CD4-positive, alpha-beta T cell treated with Interleukin-4 for 4 hours (primary cell): ENCODE results near the gene P2RY2.
"Not testable (repeated sequence)": the region's sequence is repeated elsewhere in the genome, so short reads cannot be mapped to it uniquely, and the experiment has no call there.

Experiments
- DNase-seq: peaks from one replicate; pipeline ENCODE4 v3.0.0-alpha.2; 2020

The P2RY2 gene

GRCh38 chr11:73189315-73189714 lies 28.8 kb upstream of the P2RY2 start:
- peak; percentile 15 for DNase-seq

- no peak for DNase-seq
Measured at GRCh38 chr11:73189723-73190556, 28.1 kb upstream of the P2RY2 start.

- DNase-seq, result no peak
Measured at GRCh38 chr11:73190557-73190885, 27.6 kb upstream of the P2RY2 start.

GRCh38 chr11:73191151-73191550 lies 26.9 kb upstream of the P2RY2 start:
- DNase-seq, result no peak

GRCh38 chr11:73192272-73192671 lies 25.8 kb upstream of the P2RY2 start:
- DNase-seq, result no peak

GRCh38 chr11:73193251-73194033 lies 24.6 kb upstream of the P2RY2 start:
- no peak for DNase-seq

GRCh38 chr11:73194034-73194507 lies 24.0 kb upstream of the P2RY2 start:
- no peak for DNase-seq

- DNase-seq, result no peak
Measured at GRCh38 chr11:73194593-73194992, 23.5 kb upstream of the P2RY2 start.

- no peak for DNase-seq
Measured at GRCh38 chr11:73195191-73196007, 22.7 kb upstream of the P2RY2 start.

- DNase-seq, result no peak
Measured at GRCh38 chr11:73196576-73196975, 21.5 kb upstream of the P2RY2 start.

GRCh38 chr11:73197348-73197747 lies 20.7 kb upstream of the P2RY2 start:
- DNase-seq, result no peak

GRCh38 chr11:73197787-73198186 lies 20.3 kb upstream of the P2RY2 start:
- not testable (repeated sequence) for DNase-seq

GRCh38 chr11:73198677-73199076 lies 19.4 kb upstream of the P2RY2 start:
- DNase-seq, result no peak

- DNase-seq, result no peak
Measured at GRCh38 chr11:73199446-73199845, 18.6 kb upstream of the P2RY2 start.

GRCh38 chr11:73200256-73200655 lies 17.8 kb upstream of the P2RY2 start:
- no peak for DNase-seq

GRCh38 chr11:73201249-73201648 lies 16.8 kb upstream of the P2RY2 start:
- DNase-seq, result no peak

- no peak for DNase-seq
Measured at GRCh38 chr11:73201888-73202780, 15.9 kb upstream of the P2RY2 start.

GRCh38 chr11:73203322-73203721 lies 14.8 kb upstream of the P2RY2 start:
- DNase-seq, result no peak

- DNase-seq, result no peak
Measured at GRCh38 chr11:73203790-73204189, 14.3 kb upstream of the P2RY2 start.

- no peak for DNase-seq
Measured at GRCh38 chr11:73204711-73205121, 13.4 kb upstream of the P2RY2 start.

GRCh38 chr11:73205661-73206343 lies 12.3 kb upstream of the P2RY2 start:
- no peak for DNase-seq

GRCh38 chr11:73206801-73207200 lies 11.3 kb upstream of the P2RY2 start:
- DNase-seq, result no peak
